MCF 10A (cell line): ENCODE measurements around the gene SORCS1. TPM values are rescaled to one million over a fixed set of nuclear protein-coding genes. Genes with fewer than 3 reads are reported as not detected.

Source experiments
- BruUV-seq: library from RNA; stranded (reverse); fragments of 400-500 nt; replicated peaks from 2 replicates; lab custom pipeline; 2021; lab: Mats Ljungman, UMichigan
- CTCF ChIA-PET: fragments of 300-600 bp; sonication (Branson Sonifier 250); formaldehyde crosslinking; extraction: SDS; loops from one replicate; lab custom pipeline; 2021; ENCODE audit warnings: antibody characterized with exemption, inconsistent platforms; lab: Yijun Ruan, JAX
- POLR2A ChIA-PET: fragments of 300-600, 350-650 bp; sonication (Branson Sonifier 250); formaldehyde crosslinking; extraction: SDS; loops from one replicate; lab custom pipeline; 2020; ENCODE audit warnings: antibody characterized with exemption, inconsistent platforms; lab: Yijun Ruan, JAX
- DNase-seq: peaks from one replicate; pipeline ENCODE4 v3.0.0-alpha.2; 2018; ENCODE audit not compliant: unreplicated experiment
- H3K27ac Mint-ChIP-seq: one replicate; pipeline ENCODE4 v1.8.0; 2022; ENCODE audit warnings: mild to moderate bottlenecking, low read depth, mixed read lengths; ENCODE audit not compliant: unreplicated experiment
- H3K27me3 Mint-ChIP-seq: one replicate; pipeline ENCODE4 v1.8.0; 2022; ENCODE audit warnings: mixed read lengths; ENCODE audit not compliant: insufficient read depth, unreplicated experiment
- H3K36me3 Mint-ChIP-seq: one replicate; pipeline ENCODE4 v1.8.0; 2022; ENCODE audit warnings: mild to moderate bottlenecking, moderate library complexity, mixed read lengths; ENCODE audit not compliant: insufficient read depth, unreplicated experiment
- H3K4me1 Mint-ChIP-seq: one replicate; pipeline ENCODE4 v1.8.0; 2022; ENCODE audit warnings: mixed read lengths; ENCODE audit not compliant: insufficient read depth, unreplicated experiment
- H3K4me3 Mint-ChIP-seq: one replicate; pipeline ENCODE4 v1.8.0; 2022; ENCODE audit warnings: mild to moderate bottlenecking, moderate library complexity, mixed read lengths; ENCODE audit not compliant: unreplicated experiment
- H3K9me3 Mint-ChIP-seq: one replicate; pipeline ENCODE4 v1.8.0; 2022; ENCODE audit warnings: mixed read lengths; ENCODE audit not compliant: unreplicated experiment
- intact Hi-C: fragments of 100-400 bp; cut with micrococcal nuclease; formaldehyde crosslinking; loops from 2 replicates; pipeline ENCODE4 v1.14.1; 2022
- total RNA-seq: library from RNA; stranded (reverse); gene quantifications from 2 replicates; pipeline ENCODE4 v1.2.3, GENCODE V29; 2022
- TF ChIP-seq, protein P1 (sequence below): fragments of 200-600 bp; IDR thresholded peaks from one replicate; pipeline ENCODE4 v1.8.0; 2022; ENCODE audit warnings: antibody characterized with exemption, mild to moderate bottlenecking; ENCODE audit not compliant: unreplicated experiment

SORCS1 gene
- total RNA-seq, 1 experiment from 2014 or later: 0.54 TPM

- intact Hi-C loops: no loop called here
- Mint-ChIP-seq H3K27ac (no peak overlapping the region), H3K9me3 (no peaks in the 10 kb centered on the region), H3K4me1 (no peaks in the 10 kb centered on the region), H3K4me3 (no peak overlapping the region), H3K36me3 (no peaks in the 10 kb centered on the region), H3K27me3 (no peaks in the 10 kb centered on the region)
- ChIA-PET POLR2A (interaction anchor here (1.1 kb wide), 1 partner anchor 12 kb away, joined by 3 read pairs; no protein-coding TSS in a partner anchor), CTCF (interaction anchor here (0.5 to 1.0 kb wide), 4 partner anchors 24 to 1014 kb away, joined by 3 to 5 read pairs (median 4); no protein-coding TSS in a partner anchor)
- BruUV-seq: no TSS peak
- no peak for DNase-seq
- TF ChIP-seq, protein P1, sequence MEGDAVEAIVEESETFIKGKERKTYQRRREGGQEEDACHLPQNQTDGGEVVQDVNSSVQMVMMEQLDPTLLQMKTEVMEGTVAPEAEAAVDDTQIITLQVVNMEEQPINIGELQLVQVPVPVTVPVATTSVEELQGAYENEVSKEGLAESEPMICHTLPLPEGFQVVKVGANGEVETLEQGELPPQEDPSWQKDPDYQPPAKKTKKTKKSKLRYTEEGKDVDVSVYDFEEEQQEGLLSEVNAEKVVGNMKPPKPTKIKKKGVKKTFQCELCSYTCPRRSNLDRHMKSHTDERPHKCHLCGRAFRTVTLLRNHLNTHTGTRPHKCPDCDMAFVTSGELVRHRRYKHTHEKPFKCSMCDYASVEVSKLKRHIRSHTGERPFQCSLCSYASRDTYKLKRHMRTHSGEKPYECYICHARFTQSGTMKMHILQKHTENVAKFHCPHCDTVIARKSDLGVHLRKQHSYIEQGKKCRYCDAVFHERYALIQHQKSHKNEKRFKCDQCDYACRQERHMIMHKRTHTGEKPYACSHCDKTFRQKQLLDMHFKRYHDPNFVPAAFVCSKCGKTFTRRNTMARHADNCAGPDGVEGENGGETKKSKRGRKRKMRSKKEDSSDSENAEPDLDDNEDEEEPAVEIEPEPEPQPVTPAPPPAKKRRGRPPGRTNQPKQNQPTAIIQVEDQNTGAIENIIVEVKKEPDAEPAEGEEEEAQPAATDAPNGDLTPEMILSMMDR: no peak
Observed at GRCh38 chr10:106547047-106547635, 617.4 kb downstream of the SORCS1 start.

DNA sequence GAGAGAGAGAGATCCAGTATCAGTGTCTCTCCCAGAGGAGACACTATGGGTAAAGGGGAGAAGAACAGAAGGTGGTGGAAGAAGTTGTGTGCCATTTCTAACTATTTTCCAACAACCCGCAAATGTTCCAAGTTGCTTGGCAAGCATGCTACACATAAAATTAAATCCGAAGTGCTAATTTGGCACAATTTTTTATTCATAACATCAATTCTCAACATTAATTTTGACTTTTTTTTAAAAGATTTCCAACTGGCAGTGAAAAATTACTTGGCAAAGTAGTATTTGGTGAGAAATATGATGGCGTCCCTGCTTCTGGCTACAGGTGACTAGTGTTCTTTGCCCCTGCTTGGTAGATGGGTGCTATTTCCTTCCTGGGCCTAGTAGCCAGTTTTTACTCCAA is 622.0 kb downstream of the SORCS1 start:
- Mint-ChIP-seq H3K9me3 (no peaks in the 10 kb centered on the region), H3K36me3 (no peaks in the 10 kb centered on the region), H3K27ac (no peak overlapping the region), H3K4me1 (peaks cover 8% of the 10 kb centered on the region), H3K4me3 (no peak overlapping the region), H3K27me3 (no peaks in the 10 kb centered on the region)
- no TSS peak for BruUV-seq
- TF ChIP-seq, protein P1: no peak
- ChIA-PET CTCF (no interaction called here), POLR2A (interaction anchor here (0.6 kb wide), 1 partner anchor 177 kb away, joined by 4 read pairs; no protein-coding TSS in a partner anchor)
- no peak for DNase-seq
- intact Hi-C loops: no loop called here

- Mint-ChIP-seq H3K4me1 (peaks cover 8% of the 10 kb centered on the region), H3K36me3 (no peaks in the 10 kb centered on the region), H3K27me3 (no peaks in the 10 kb centered on the region), H3K4me3 (no peak overlapping the region), H3K27ac (no peak overlapping the region), H3K9me3 (no peaks in the 10 kb centered on the region)
- intact Hi-C loops: no loop called here
- ChIA-PET POLR2A (interaction anchor here (0.5 to 0.8 kb wide), 3 partner anchors 13 to 34 kb away, joined by 3 read pairs; no protein-coding TSS in a partner anchor), CTCF (interaction anchor here (0.6 to 1.2 kb wide), 2 partner anchors 32 to 588 kb away, joined by 4 to 5 read pairs; no protein-coding TSS in a partner anchor)
- TF ChIP-seq, protein P1: no peak
- BruUV-seq: no TSS peak
- peak; percentile 46 for DNase-seq
Observed at GRCh38 chr10:106540645-106541044, 623.9 kb downstream of the SORCS1 start.

DNA sequence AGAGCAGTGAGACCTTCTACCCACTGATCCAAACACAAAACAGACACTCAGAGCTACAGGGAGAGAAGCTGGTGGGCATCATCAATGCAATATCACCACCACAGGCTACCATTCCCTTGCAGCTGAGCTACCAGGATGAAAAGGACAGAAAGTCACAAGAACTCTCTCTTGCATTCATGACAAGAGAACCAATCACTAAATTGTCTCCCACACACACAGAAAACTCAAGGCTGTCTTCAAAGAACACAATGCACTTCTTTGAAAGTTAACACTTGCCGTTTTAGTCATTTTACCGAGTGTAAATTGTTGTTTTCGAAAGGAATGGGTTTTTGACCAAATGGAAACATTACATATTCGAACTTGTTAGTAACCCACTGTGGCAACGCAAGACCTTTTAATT is 626.6 kb downstream of the SORCS1 start:
- ChIA-PET POLR2A (no interaction called here), CTCF (no interaction called here)
- H3K4me1 Mint-ChIP-seq: peaks cover 8% of the 10 kb centered on the region
- TF ChIP-seq, protein P1: no peak
- H3K9me3 Mint-ChIP-seq: no peaks in the 10 kb centered on the region
- intact Hi-C loops: no loop called here
- no peak for DNase-seq
- no peak overlapping the region for H3K27ac Mint-ChIP-seq
- no peaks in the 10 kb centered on the region for H3K27me3 Mint-ChIP-seq
- no peak overlapping the region for H3K4me3 Mint-ChIP-seq
- H3K36me3 Mint-ChIP-seq: no peaks in the 10 kb centered on the region
- no TSS peak for BruUV-seq
